ENCODE results near the gene BAIAP2L2.
"Not testable (repeated sequence)": the region's sequence is repeated elsewhere in the genome, so short reads cannot be mapped to it uniquely, and the experiment has no call there.

Gene BAIAP2L2

GRCh38 chr22:38127869-38128268 is 17.4 kb upstream of the BAIAP2L2 start:
- DNase-seq = no peak

GRCh38 chr22:38126928-38127668 is 16.6 kb upstream of the BAIAP2L2 start:
- no peak for DNase-seq

GRCh38 chr22:38125751-38126201 is 15.3 kb upstream of the BAIAP2L2 start:
- no peak for DNase-seq

GRCh38 chr22:38125038-38125610 is 14.6 kb upstream of the BAIAP2L2 start:
- no peak for DNase-seq

- no peak for DNase-seq
Measured at GRCh38 chr22:38124236-38124974, 13.9 kb upstream of the BAIAP2L2 start.

- no peak for DNase-seq
Measured at GRCh38 chr22:38122616-38123015, 12.1 kb upstream of the BAIAP2L2 start.

- no peak for DNase-seq
Measured at GRCh38 chr22:38120359-38121110, 10.1 kb upstream of the BAIAP2L2 start.

- not testable (repeated sequence) for DNase-seq
Measured at GRCh38 chr22:38118747-38119146, 8.3 kb upstream of the BAIAP2L2 start.

GRCh38 chr22:38118182-38118581 is 7.7 kb upstream of the BAIAP2L2 start:
- no peak for DNase-seq

GRCh38 chr22:38117556-38117955 is 7.1 kb upstream of the BAIAP2L2 start:
- DNase-seq = not testable (repeated sequence)

GRCh38 chr22:38115423-38116205 is 5.1 kb upstream of the BAIAP2L2 start:
- no peak for DNase-seq

- no peak for DNase-seq
Measured at GRCh38 chr22:38114484-38115398, 4.3 kb upstream of the BAIAP2L2 start.

GRCh38 chr22:38112381-38112780 is 1.9 kb upstream of the BAIAP2L2 start:
- no peak for DNase-seq

GRCh38 chr22:38111925-38112355 is 1.5 kb upstream of the BAIAP2L2 start:
- DNase-seq = no peak

GRCh38 chr22:38110863-38111852 is 674 bp upstream of the BAIAP2L2 start:
- DNase-seq = no peak

- no peak for DNase-seq
Measured at GRCh38 chr22:38109371-38110001, 998 bp downstream of the BAIAP2L2 start.

GRCh38 chr22:38108561-38109319 is 1.7 kb downstream of the BAIAP2L2 start:
- no peak for DNase-seq

- no peak for DNase-seq
Measured at GRCh38 chr22:38107692-38108515, 2.6 kb downstream of the BAIAP2L2 start.
